GM12878 (cell line): ENCODE results near the gene KLF3. TPM values are rescaled to one million over a fixed set of nuclear protein-coding genes. Genes with fewer than 3 reads are reported as not detected.

Experiments used
- ATAC-seq: fragments of 200-7000 bp; cut with Tn5 transposase; 3 replicates; pipeline ENCODE4 v1.9.1; 2020; ENCODE audit warnings: mild to moderate bottlenecking, moderate library complexity
- BruUV-seq: library from RNA; stranded (reverse); fragments of 400-500 nt; replicated peaks from 2 replicates; lab custom pipeline; 2021; lab: Mats Ljungman, UMichigan
- CTCF ChIA-PET: fragments of 300-600 bp; sonication (Branson Sonifier 250); formaldehyde crosslinking; extraction: SDS; loops from one replicate; lab custom pipeline; 2021; ENCODE audit warnings: inconsistent platforms; lab: Yijun Ruan, JAX
- POLR2A ChIA-PET: fragments of 350-600 bp; formaldehyde crosslinking; extraction: SDS; loops from one replicate; lab custom pipeline; 2021; ENCODE audit warnings: inconsistent platforms; lab: Charles Lee
- RAD21 ChIA-PET: fragments of 300-600 bp; sonication (Branson Sonifier 250); formaldehyde crosslinking; loops from one replicate; lab custom pipeline; 2023; ENCODE audit warnings: antibody characterized with exemption; ENCODE audit not compliant: unreplicated experiment; lab: Charles Lee
- SMC1A ChIA-PET: fragments of 300-600 bp; sonication (Branson Sonifier 250); formaldehyde crosslinking; loops from one replicate; lab custom pipeline; 2023; ENCODE audit not compliant: unreplicated experiment, uncharacterized antibody; lab: Charles Lee
- DNase-seq: peaks from one replicate; pipeline ENCODE4 v3.0.0-alpha.2; 2011; ENCODE audit warnings: low read depth, low spot score
- FAIRE-seq: peaks from 3 replicates; lab custom pipeline; 2011; peaks lifted over from hg19 to GRCh38; lab: Jason Lieb, UNC
- H2AFZ ChIP-seq: 2 replicates; pipeline ENCODE4 v1.6.0; 2011; ENCODE audit warnings: low read depth, low read length, control low read depth; ENCODE audit not compliant: control insufficient read depth
- H3K27ac ChIP-seq: 2 replicates; pipeline ENCODE4 v1.5.1; 2011; ENCODE audit warnings: control low read depth; ENCODE audit not compliant: control insufficient read depth, insufficient read depth
- H3K27me3 ChIP-seq, 2 experiments: replicated peaks in 1 of 2; 2 replicates each; pipeline versions ENCODE4 v1.6.0 to v1.6.1; 2011; ENCODE audit warnings: low read length in 1 of 2; ENCODE audit not compliant: control insufficient read depth in 2 of 2, insufficient read depth in 2 of 2
- H3K36me3 ChIP-seq, 2 experiments: 2 replicates each; pipeline ENCODE4 v1.5.1; 2011; ENCODE audit warnings: low read length in 1 of 2; ENCODE audit not compliant: control insufficient read depth in 2 of 2, insufficient read depth in 2 of 2
- H3K4me1 ChIP-seq: 2 replicates; pipeline ENCODE4 v1.6.1; 2011; ENCODE audit warnings: mild to moderate bottlenecking, low read length, moderate library complexity, mixed read lengths; ENCODE audit not compliant: control insufficient read depth, insufficient read depth
- H3K4me2 ChIP-seq: 2 replicates; pipeline ENCODE4 v1.6.0; 2011; ENCODE audit warnings: control low read depth; ENCODE audit not compliant: control insufficient read depth, insufficient read depth
- H3K4me3 ChIP-seq: fragments of 200-600 bp; sonication (generic); 2 replicates; pipeline ENCODE4 v1.5.1; 2016
- H3K79me2 ChIP-seq: 2 replicates; pipeline ENCODE4 v1.6.0; 2011; ENCODE audit warnings: low read length; ENCODE audit not compliant: control insufficient read depth, insufficient read depth
- H3K9ac ChIP-seq: 2 replicates; pipeline ENCODE4 v1.8.0; 2011; ENCODE audit warnings: low read length, control low read depth, mixed read lengths; ENCODE audit not compliant: control insufficient read depth, insufficient read depth
- H3K9me3 ChIP-seq: replicated peaks from 3 replicates; pipeline ENCODE4 v1.5.1; 2011; ENCODE audit warnings: mild to moderate bottlenecking, low read length; ENCODE audit not compliant: control insufficient read depth, insufficient read depth
- H4K20me1 ChIP-seq: 2 replicates; pipeline ENCODE4 v1.6.0; 2011; ENCODE audit not compliant: control insufficient read depth, insufficient read depth
- BACH1 ChIP-seq: fragments of 450-650 bp; IDR thresholded peaks from 2 replicates; pipeline ENCODE4 v1.6.1; 2017; ENCODE audit warnings: mild to moderate bottlenecking, borderline replicate concordance
- BHLHE40 ChIP-seq, 2 experiments: fragments of 450-650 bp in 1 of 2; IDR thresholded peaks; 2 replicates each; pipeline ENCODE4 v1.6.1; 2011 to 2017; ENCODE audit warnings: low read depth in 2 of 2, borderline replicate concordance in 1 of 2, improper control_type of control experiment in 1 of 2, low read length in 1 of 2, mild to moderate bottlenecking in 1 of 2
- BMI1 ChIP-seq: fragments of 450-650 bp; IDR thresholded peaks from 2 replicates; pipeline ENCODE4 v1.6.1; 2016; ENCODE audit warnings: mild to moderate bottlenecking, moderate library complexity, borderline replicate concordance
- CBX5 ChIP-seq: sonication (generic); IDR thresholded peaks from 2 replicates; pipeline ENCODE4 v1.6.1; 2016; ENCODE audit warnings: low read depth, moderate library complexity, mild to moderate bottlenecking, inconsistent platforms
- CHD2 ChIP-seq: IDR thresholded peaks from 2 replicates; pipeline ENCODE4 v1.6.1; 2011; ENCODE audit warnings: low read depth, low read length, improper control_type of control experiment, borderline replicate concordance
- GABPA ChIP-seq: IDR thresholded peaks from 2 replicates; pipeline ENCODE4 v1.6.1; 2014; ENCODE audit warnings: antibody characterized with exemption, low read depth, mild to moderate bottlenecking, inconsistent platforms
- GATAD2B ChIP-seq: fragments of 450-650 bp; conservative IDR thresholded peaks from 2 replicates; pipeline ENCODE4 v1.6.1; 2017; ENCODE audit warnings: low read depth, mild to moderate bottlenecking, moderate library complexity
- JUND ChIP-seq: IDR thresholded peaks from 2 replicates; pipeline ENCODE4 v1.6.1; 2012; ENCODE audit warnings: low read depth, mild to moderate bottlenecking, low read length, improper control_type of control experiment, moderate library complexity
- KDM1A ChIP-seq: fragments of 200-600 bp; sonication (generic); IDR thresholded peaks from 2 replicates; pipeline ENCODE4 v1.6.1; 2016; ENCODE audit warnings: borderline replicate concordance
- NFYB ChIP-seq: IDR thresholded peaks from 2 replicates; pipeline ENCODE4 v1.6.1; 2011; ENCODE audit warnings: low read depth, mild to moderate bottlenecking, low read length, improper control_type of control experiment, moderate library complexity; ENCODE audit not compliant: insufficient read depth
- NR2C1 ChIP-seq: fragments of 450-650 bp; IDR thresholded peaks from 2 replicates; pipeline ENCODE4 v1.6.1; 2017; ENCODE audit warnings: antibody characterized with exemption, mild to moderate bottlenecking, moderate library complexity
- PAX5 ChIP-seq: IDR thresholded peaks from 2 replicates; pipeline ENCODE4 v1.6.1; 2011; ENCODE audit warnings: low read depth, low read length, borderline replicate concordance
- PML ChIP-seq: IDR thresholded peaks from 2 replicates; pipeline ENCODE4 v1.6.1; 2012; ENCODE audit warnings: low read length, inconsistent platforms
- POLR2A ChIP-seq: IDR thresholded peaks from 2 replicates; pipeline ENCODE4 v1.6.1; 2011; ENCODE audit warnings: low read depth, mild to moderate bottlenecking, low read length
- RCOR1 ChIP-seq: conservative IDR thresholded peaks from 2 replicates; pipeline ENCODE4 v1.6.1; 2012; ENCODE audit warnings: low read depth, low read length, improper control_type of control experiment
- STAT1 ChIP-seq: fragments of 450-650 bp; conservative IDR thresholded peaks from 2 replicates; pipeline ENCODE4 v1.6.1; 2014; ENCODE audit warnings: antibody characterized with exemption, mild to moderate bottlenecking
- TAF1 ChIP-seq: IDR thresholded peaks from 2 replicates; pipeline ENCODE4 v1.6.1; 2011; ENCODE audit warnings: mild to moderate bottlenecking, low read depth, low read length, borderline replicate concordance
- TCF3 ChIP-seq: IDR thresholded peaks from 2 replicates; pipeline ENCODE4 v1.6.1; 2012; ENCODE audit warnings: low read depth, mild to moderate bottlenecking, low read length, borderline replicate concordance; ENCODE audit not compliant: insufficient read depth
- USF2 ChIP-seq: IDR thresholded peaks from 2 replicates; pipeline ENCODE4 v1.6.1; 2011; ENCODE audit warnings: low read depth, low read length, improper control_type of control experiment, borderline replicate concordance
- ZNF24 ChIP-seq: fragments of 450-650 bp; IDR thresholded peaks from 2 replicates; pipeline ENCODE4 v1.6.1; 2017; ENCODE audit warnings: antibody characterized with exemption, mild to moderate bottlenecking
- ZNF622 ChIP-seq: fragments of 450-650 bp; IDR thresholded peaks from 2 replicates; pipeline ENCODE4 v1.6.1; 2017; ENCODE audit warnings: mild to moderate bottlenecking, inconsistent platforms
- ZZZ3 ChIP-seq: IDR thresholded peaks from 2 replicates; pipeline ENCODE4 v1.6.1; 2011; ENCODE audit warnings: low read depth; ENCODE audit not compliant: control insufficient read depth, insufficient read length
- WGBS: methylation state at CpG from one replicate; pipeline ENCODE4 v1.1.6; 2016; ENCODE audit warnings: low lambda C conversion rate; ENCODE audit not compliant: insufficient replicate concordance, insufficient coverage; ENCODE audit errors: missing lambda C conversion rate; 5-methylcytosine and 5-hydroxymethylcytosine counted together
- in situ Hi-C: fragments of 300-500 bp; cut with MboI; formaldehyde crosslinking; loops from 9 replicates; pipeline ENCODE4 v1.14.3; 2018; ENCODE audit warnings: mixed read lengths
- intact Hi-C: fragments of 100-400 bp; cut with micrococcal nuclease; formaldehyde crosslinking; loops from one replicate; pipeline ENCODE4 v1.14.2; 2022; ENCODE audit not compliant: unreplicated experiment
- polyA plus RNA-seq, 11 experiments: library from polyadenylated mRNA; depleted of rRNA in 4 of 11; unstranded in 6 of 11; stranded (reverse) in 5 of 11; fragments of >200 nt; fragmentation: Nextera tagmentation in 4 of 11; fragmentation: Illumina TruSeq in 1 of 11; extraction: Ambion mirVana in 4 of 11; extraction: Trizol in 1 of 11; gene quantifications; 1 replicate in 1 of 11; 2 replicates in 10 of 11; pipeline versions ENCODE4 v1.2.1 to v1.2.3, GENCODE V29; 2011 to 2016; ENCODE audit warnings: inconsistent platforms in 2 of 11, missing spikeins in 2 of 11, low read depth in 1 of 11
- total RNA-seq, 4 experiments: library from RNA; depleted of rRNA in 3 of 4; stranded (reverse); fragments of >200 nt in 3 of 4; fragmentation: Illumina TruSeq in 1 of 4; extraction: Trizol in 1 of 4; gene quantifications; 2 replicates each; pipeline versions ENCODE4 v1.2.1 to v1.2.3, GENCODE V29; 2013 to 2021
- TF ChIP-seq, protein P1 (sequence below): IDR thresholded peaks from 2 replicates; pipeline ENCODE4 v1.6.1; 2011; ENCODE audit warnings: mild to moderate bottlenecking, low read depth, low read length, moderate library complexity; ENCODE audit not compliant: insufficient replicate concordance
- TF ChIP-seq, protein P2 (sequence below): IDR thresholded peaks from 2 replicates; pipeline ENCODE4 v1.6.1; 2012; ENCODE audit warnings: low read depth, low read length, improper control_type of control experiment

The KLF3 gene
- total and polyA plus RNA-seq, 10 of the 15 experiments (the other 5 are each of a cell fraction or from before 2014, with no cell fraction given): 1.4 to 5.8 (median 2.1) TPM

- H3K27me3 ChIP-seq: peaks cover 0 to 4% of the 10 kb centered on the region in 2 experiments; a peak in 1 of 4 replicates
- SMC1A ChIA-PET: interaction anchor here (0.6 to 1.0 kb wide), 2 partner anchors 119 to 343 kb away, joined by 3 read pairs; no protein-coding TSS in a partner anchor
- H3K4me2 ChIP-seq: peak overlapping the region; percentile 96
- BruUV-seq: no TSS peak
- peak; percentile 47 for ATAC-seq
- peaks cover 41% of the 10 kb centered on the region for H3K79me2 ChIP-seq
- H3K9me3 ChIP-seq: no peaks in the 10 kb centered on the region; the same call in 2 of the 3 replicates
- in situ Hi-C loops (no loop called here), intact Hi-C loops (no loop called here)
- H3K36me3 ChIP-seq: no peaks in the 10 kb centered on the region
- peaks cover 12% of the 10 kb centered on the region for H3K4me1 ChIP-seq
- no peak for DNase-seq
- POLR2A ChIA-PET: interaction anchor here (0.6 kb wide), 1 partner anchor 332 kb away, joined by 3 read pairs; no protein-coding TSS in a partner anchor
- peak overlapping the region; percentile 73 for H3K4me3 ChIP-seq
- H2AFZ ChIP-seq: peak overlapping the region; percentile 56
- no peaks in the 10 kb centered on the region for H4K20me1 ChIP-seq
- RAD21 ChIA-PET: no interaction called here
- 7% methylated on average over 42 of the region's 85 CpGs for WGBS
- H3K9ac ChIP-seq: peak overlapping the region; percentile 72
- H3K27ac ChIP-seq: peak overlapping the region; percentile 65
- FAIRE-seq: no peak
- CTCF ChIA-PET: interaction anchor here (0.6 kb wide), 1 partner anchor 14 kb away, joined by 3 read pairs; no protein-coding TSS in a partner anchor
- TF ChIP-seq, protein P1, sequence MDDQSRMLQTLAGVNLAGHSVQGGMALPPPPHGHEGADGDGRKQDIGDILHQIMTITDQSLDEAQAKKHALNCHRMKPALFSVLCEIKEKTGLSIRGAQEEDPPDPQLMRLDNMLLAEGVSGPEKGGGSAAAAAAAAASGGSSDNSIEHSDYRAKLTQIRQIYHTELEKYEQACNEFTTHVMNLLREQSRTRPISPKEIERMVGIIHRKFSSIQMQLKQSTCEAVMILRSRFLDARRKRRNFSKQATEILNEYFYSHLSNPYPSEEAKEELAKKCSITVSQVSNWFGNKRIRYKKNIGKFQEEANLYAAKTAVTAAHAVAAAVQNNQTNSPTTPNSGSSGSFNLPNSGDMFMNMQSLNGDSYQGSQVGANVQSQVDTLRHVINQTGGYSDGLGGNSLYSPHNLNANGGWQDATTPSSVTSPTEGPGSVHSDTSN: no peak
- TF ChIP-seq NR2C1 (no peak), RCOR1 (no peak), CHD2 (no peak), GATAD2B (0 out of 2 replicates have a peak, but pooled peaks have one; percentile 30), JUND (no peak), ZNF24 (no peak), GABPA (no peak), ZZZ3 (no peak), USF2 (no peak), CBX5 (no peak), POLR2A (peak; percentile 69), PAX5 (no peak), TCF3 (no peak), KDM1A (no peak), BACH1 (peak; percentile 59; the same call in 1 of the 2 replicates), BMI1 (no peak), TAF1 (peak; percentile 65; the same call in 1 of the 2 replicates), NFYB (no peak), STAT1 (no peak), BHLHE40 (IDR thresholded peaks at IDR 0.05; ENCODE audit: borderline replicate concordance in 1 of 2, low read depth in 2 of 2, low read length in 1 of 2) (peak in 1 of 2 experiments; percentile 28; a peak in 1 of 4 replicates), ZNF622 (no peak), PML (no peak)
- TF ChIP-seq, protein P2, sequence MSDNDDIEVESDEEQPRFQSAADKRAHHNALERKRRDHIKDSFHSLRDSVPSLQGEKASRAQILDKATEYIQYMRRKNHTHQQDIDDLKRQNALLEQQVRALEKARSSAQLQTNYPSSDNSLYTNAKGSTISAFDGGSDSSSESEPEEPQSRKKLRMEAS: no peak
Measured at GRCh38 chr4:38663090-38663800, 754 bp upstream of the KLF3 start.
